RCC 7860 (cell line): ENCODE data around the gene PKNOX2.

Experiments used
- DNase-seq: peaks from one replicate; pipeline ENCODE4 v3.0.0-alpha.2; 2015; ENCODE audit warnings: low spot score
- FAIRE-seq: peaks from 2 replicates; lab custom pipeline; 2012; peaks lifted over from hg19 to GRCh38; lab: Jason Lieb, UNC

The PKNOX2 gene

DNA sequence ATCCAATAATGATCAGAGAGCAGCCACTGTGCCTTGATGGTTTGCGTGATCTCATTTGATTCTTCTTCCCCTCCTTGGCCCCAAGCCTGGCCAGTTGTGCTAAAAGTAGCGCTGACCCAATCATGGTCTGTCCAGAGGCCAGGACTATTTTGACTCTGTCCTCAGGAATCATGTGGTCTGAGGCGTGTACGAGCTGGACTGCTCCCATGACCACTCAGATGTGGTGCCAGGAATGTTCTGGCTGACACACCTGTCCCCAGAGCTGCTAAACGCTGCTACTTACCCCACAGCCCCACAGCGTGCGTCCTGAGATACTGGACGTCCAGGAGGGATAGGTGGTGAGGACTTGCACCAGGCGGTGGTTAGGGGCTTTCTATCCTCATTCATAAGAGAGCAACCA lies 261.1 kb downstream of the PKNOX2 start:
- no peak for FAIRE-seq

DNA sequence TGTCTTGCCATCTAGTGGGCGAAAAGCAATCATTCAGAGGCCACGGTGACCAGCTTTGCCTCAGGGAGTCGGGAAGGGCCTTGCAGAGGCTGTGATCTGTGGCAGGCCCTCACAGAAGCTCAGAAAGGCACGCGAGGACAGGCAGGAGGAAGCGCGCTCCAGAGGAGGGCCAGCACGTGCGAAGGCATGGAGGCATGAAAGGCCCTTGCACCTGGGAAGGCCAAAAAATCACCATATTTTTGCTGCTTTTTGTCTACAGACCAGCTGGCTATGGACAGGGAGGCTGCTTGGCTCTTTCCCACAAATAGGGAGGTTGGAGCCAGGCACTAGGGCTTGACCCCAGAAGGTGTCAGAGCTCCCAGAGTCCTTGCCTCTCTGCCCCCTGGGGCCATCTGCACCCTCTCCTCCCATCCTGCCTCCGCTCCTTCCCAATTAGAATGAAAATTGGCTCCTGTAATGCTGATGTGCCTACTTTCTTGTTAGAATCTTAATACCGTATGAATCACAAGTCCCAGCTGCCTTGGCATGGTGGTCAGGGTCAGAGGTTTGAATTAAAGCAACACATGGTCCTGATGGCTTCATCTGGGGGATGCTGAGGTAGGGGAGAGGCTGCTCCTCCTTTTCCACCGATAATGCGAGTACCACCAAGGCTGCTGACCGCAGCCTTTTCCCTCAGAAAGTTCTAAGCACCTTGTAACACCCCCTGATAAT lies 262.4 kb downstream of the PKNOX2 start:
- FAIRE-seq (no peak), DNase-seq (no peak)

More for the DNA sequence above, 261.1 kb downstream of the PKNOX2 start:
- no peak for DNase-seq

DNA sequence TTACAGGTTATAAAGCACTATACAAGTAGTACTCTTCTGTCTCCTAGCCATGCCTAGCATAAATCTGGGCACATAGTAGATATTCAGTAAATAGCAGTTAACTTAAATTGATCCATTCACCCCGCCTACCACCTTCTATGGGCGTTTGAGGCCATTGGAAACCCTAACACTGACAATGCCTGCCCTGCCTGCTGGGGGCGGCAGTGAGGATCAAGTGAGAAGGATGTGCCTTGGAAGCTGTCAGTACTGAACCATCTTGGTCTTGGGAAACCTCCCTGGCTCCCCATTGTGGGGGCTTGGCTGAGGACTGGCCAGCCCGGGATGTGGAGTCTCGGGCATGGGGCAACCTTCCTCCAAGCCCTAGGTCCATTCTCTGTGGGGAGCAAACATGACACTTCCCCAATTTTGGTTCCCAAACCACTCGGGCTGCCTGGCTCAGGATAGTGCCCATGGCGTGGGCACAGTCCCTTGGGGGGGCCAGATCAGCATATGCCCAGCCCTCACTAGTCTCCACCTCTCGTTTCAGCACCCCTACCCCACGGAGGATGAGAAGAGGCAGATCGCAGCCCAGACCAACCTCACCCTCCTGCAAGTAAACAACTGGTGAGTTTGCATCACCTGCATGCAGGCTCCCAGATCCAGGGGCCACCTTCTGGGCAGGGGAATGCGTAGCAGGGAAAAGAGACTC lies 264.1 kb downstream of the PKNOX2 start:
- no peak for FAIRE-seq
- DNase-seq, result no peak

DNA sequence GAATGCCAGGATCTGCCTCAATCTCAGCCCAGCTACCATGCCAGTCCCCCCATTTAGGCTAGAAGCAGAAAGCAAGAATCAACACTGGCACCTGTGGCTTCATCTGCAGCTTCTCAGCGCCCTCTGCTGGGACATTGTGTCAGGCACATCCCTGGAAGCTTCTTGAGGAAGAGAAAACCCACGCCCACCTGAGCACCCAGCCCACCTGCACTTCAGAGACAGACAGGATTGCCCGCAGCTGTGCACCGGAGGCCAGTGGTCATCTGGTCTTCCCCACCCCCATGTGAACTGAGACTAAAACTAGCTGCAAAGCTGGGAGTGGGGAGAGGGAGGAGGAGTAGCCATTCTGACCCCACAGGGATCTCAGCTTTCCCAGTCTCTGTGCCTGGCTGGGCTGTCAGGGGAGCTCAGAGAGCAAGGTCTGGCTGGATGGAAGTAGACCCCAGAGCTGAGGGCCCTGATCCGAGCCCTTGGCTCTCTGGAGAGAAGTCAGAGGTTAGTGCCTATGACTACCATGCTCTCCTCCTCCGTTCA lies 264.7 kb downstream of the PKNOX2 start:
- DNase-seq (no peak), FAIRE-seq (no peak)

DNA sequence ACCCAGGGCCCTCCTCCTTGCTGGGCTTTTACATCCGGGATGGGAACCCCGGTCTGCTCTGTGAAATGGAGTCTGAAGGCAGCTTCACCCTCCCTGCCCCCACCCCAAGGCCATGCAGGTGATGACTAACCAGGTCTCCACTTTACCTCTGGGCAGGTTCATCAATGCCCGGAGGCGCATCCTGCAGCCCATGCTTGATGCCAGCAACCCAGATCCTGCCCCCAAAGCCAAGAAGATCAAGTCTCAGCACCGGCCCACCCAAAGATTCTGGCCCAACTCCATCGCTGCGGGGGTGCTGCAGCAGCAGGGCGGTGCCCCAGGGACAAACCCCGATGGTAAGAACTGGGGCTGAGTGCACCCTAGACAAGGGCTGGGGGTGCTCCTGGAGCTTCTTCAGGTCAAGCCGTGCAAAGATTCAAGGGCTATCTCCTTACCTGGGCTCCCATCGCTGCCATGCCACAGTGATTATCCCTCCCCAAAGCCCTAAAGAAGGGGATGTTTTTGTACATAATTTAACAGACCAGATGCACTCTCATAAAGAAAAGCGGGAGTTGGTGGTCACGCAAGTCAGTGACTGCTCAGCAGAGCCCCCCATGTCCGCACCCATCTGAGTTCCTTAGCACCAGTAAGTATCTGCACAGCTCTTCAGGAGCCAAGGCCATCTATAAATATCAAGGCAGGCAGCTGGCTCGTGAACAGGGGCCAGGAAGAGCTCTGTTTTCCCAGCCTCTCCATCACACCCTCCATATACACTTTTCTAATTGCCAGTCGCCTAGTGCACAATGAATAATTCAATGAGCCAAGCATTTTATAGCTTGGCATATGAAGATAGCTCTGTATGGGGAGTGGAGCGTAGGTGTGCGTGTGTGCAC lies 265.5 kb downstream of the PKNOX2 start:
- DNase-seq, result no peak
- no peak for FAIRE-seq

DNA sequence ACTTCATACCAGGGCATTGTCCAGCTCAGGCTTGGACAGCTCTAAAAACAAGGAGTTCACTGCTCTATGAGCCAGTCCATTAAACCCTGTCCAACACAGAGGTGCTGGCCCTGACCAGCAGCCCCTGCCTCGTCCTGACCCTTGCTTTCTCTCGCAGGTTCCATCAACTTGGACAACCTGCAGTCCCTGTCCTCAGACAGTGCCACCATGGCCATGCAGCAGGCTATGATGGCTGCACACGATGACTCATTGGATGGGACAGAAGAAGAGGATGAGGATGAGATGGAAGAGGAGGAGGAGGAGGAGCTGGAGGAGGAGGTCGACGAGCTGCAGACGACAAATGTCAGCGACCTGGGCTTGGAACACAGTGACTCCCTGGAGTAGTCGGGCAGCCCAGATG lies 266.5 kb downstream of the PKNOX2 start:
- FAIRE-seq (no peak), DNase-seq (no peak)

DNA sequence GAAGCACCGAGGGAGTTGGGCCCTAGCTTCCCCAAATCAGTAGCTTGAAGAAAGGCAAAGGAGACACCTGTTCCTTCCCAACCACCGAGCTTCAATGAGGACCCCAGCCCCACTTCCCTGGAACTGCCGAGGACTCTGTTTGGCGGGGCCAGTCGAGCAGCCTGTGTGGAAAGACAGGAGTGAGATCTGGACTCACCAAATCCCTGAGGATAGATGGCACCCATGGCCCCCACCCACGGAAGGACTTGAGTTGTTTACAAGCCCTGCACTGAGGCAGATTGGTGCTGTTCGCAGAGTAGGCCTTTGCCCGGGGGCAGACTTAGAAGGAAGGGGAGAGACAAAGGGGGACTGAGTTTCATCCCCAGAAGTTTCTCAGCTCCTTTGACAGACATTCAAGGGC lies 266.9 kb downstream of the PKNOX2 start:
- DNase-seq (no peak), FAIRE-seq (no peak)

DNA sequence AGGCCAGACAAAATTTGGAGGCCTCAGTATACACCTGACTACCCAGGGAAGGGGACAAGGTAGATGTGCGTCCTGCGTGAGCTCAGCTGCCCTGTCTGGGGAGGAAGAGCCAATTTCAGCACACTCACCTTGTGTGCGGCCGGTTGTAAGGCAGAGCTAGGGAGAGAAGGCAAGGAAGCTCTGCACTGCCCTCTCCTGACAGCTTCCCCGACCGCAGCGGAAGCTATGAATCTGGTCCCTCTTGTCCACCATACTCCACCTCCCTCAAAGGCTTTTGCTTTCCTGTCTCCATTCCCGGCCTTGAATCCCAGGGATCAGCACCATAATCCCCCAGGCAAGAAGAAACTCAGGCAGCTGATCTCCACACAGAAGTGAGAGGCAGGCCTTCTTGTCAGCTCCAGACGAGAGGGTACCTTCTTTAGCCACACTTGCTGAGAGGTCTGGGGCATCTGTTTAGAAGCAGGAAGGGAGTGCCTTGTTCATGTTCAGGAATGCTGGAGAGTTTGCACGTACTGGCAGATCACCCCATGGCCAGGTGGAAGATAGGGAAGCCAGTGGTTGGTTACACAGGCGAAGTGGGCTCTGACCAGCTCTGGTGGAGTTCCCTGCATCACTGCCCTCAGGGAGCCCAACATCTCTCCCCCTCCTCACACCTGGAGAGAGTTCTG lies 269.0 kb downstream of the PKNOX2 start:
- DNase-seq (no peak), FAIRE-seq (no peak)

DNA sequence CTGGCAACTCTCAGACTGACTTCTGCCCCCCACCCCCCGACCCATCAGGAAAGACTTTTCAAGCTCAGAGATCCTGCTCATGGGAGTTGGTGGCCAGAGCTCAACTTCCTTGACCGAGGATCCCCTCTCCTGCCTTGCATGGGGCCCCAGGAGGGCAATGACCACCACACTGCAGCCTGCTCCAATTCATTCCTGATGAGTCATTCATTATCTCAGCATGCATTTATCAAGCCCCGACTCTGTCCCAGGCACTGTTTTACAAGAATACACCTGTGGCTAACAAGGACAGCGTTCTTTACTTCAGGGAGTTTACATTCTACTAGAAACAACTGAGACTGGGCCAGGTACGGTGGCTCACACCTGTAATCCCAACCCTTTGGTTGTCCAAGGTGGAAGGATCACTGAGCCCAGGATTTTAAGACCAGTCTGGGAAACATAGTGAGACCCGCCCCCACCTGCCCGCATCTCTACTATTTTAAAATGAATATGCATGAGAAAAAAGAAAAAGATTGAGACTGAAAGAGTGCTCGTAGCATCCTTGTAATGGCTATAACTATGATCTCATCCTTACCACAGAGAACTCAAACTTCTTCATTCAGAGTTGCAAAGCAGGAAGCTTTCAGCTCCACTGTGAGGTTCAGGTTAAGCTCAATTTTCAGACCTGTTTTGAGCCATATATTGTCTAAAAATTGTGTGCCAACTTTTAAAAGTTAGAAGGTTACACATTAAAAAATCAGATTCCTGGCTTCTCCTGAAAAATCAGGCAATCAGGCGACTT lies 271.1 kb downstream of the PKNOX2 start:
- no peak for DNase-seq
- FAIRE-seq, result no peak

DNA sequence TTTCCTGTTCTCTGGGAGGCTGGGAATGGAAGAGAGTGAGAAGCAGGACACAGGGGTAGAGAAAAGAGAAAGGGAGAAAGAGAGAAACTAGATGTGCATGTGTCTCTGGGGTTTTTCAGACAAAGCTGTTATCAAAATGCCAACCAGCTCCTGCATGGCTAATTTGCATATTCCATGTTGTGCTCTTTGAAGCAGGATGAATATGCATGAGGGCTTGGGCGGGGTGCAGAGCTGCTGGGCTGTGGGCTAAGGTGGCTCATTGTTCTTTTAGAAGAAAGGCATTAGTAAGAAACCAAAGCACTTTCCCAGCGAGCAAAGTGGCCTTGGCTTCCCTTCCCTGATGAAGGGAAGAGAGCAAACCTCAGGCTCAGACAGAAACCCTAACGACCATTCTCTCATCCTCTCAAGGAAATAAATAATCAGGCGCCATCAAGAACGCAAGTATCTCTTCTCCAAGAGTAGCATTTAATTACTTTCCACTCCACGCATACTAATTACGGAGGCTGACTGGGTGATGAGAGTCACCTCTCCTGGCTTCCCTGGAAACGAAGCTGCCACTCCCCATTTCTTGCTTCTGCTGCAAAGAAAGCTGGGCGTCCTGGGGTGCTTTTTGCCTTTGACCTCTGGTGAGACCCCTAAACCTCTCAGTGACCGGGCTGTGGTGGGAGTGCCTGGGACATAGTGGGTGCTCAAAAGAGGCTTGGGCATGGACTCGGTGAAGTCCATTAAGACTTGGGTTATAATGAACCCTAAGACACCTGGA lies 277.3 kb downstream of the PKNOX2 start:
- DNase-seq, result no peak
- FAIRE-seq, result no peak

DNA sequence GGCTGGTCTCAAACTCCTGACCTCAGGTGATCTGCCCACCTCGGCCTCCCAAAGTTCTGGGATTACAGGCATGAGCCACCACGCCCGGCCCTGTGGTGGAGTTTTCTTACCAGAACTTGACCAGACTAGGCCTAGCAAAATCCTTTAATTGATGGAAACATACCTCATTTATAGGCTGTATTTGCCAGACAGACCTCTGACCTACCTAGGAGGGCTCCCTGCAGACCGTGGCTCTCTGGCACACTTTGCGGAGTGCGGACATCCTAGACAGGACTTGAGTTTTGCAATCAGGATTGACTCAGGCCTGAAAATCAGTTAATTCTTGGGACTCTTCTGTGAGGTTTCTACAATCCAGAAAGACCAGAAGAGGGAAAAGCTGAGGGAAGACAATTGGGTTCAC lies 278.4 kb downstream of the PKNOX2 start:
- DNase-seq, result no peak

DNA sequence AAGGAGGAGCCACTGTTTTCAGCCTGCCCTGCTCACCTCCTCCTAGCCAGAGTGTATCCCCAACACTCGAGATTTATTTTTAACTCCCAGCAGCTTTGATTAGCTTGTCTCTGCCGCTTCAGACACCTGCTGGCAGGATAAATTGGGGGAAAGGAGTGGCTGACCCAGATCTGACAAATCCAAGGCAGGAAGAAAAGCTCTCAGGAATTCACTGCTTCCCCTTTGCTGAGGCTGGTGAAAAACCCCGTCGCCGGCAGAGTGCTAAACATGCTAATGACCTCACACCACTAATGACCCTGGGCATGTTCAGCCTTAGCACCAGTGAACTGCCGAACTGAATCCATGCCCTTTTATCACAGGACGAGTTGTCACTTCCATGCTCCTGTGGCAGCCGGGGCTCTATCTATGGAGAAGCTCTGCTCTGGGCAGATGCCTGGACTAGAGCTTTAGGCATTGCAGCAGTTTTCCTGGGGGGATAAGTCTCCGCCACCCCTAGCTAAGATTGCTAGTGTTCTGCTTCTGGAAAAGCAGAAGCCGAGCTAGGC lies 279.3 kb downstream of the PKNOX2 start:
- FAIRE-seq, result no peak

More for the DNA sequence above, 278.4 kb downstream of the PKNOX2 start:
- no peak for FAIRE-seq

DNA sequence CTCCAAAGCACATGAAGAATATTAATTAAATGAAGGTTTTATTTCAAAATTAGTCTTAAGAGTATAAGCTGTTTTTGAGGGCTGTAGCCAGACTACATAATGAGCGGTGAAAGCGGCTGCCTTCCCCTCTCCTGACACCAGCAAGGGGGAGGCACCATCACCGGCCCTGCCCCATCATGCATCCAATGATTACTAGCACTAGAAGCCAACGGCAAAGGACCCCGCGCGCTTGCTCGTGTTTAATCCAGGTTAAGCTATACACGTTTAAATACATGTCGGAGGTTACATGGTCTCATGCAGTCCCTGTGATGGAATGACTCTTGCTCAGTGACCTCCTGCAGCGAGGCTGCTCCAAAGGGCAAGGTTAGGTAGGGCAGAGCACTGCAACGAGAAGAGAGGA lies 281.2 kb downstream of the PKNOX2 start:
- no peak for FAIRE-seq
- DNase-seq, result no peak

More for the DNA sequence above, 279.3 kb downstream of the PKNOX2 start:
- DNase-seq, result no peak

DNA sequence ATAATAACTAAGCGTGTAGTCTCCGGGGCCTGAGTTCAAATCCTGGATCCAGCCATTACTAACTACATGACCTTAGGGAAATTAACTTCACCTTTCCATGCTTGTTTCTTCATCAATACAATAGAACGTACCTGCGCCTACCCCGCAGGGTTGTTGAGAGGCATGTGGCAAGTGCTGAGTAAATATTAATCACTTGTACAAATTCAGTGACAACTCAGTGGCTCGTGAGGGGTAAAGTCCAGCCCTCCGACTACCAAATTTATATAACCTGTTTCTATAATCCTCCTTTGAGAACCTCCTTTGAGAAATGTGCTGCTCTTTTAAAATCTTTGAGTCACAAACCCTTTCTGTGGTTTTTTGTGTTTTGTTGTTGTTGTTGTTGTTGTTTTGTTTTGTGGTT lies 281.7 kb downstream of the PKNOX2 start:
- no peak for DNase-seq

DNA sequence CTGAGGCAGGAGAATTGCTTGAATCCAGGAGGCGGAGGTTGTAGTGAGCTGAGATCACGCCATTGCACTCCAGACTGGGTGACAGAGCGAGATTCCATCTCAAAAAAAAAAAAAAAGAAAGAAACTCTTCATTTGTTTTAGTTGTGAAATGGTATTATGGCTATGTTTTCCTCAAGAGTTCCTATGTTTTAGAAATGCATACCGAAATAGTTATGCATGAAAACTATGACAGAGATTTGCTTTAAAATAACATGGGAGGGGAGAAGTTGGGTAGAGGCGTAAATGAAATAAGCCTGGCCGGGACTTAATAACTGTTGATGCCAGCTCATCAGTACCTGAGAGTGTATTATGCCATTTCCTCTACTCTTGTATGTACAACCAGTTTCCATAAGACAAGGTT lies 283.2 kb downstream of the PKNOX2 start:
- no peak for FAIRE-seq

More for the DNA sequence above, 281.7 kb downstream of the PKNOX2 start:
- FAIRE-seq, result no peak

DNA sequence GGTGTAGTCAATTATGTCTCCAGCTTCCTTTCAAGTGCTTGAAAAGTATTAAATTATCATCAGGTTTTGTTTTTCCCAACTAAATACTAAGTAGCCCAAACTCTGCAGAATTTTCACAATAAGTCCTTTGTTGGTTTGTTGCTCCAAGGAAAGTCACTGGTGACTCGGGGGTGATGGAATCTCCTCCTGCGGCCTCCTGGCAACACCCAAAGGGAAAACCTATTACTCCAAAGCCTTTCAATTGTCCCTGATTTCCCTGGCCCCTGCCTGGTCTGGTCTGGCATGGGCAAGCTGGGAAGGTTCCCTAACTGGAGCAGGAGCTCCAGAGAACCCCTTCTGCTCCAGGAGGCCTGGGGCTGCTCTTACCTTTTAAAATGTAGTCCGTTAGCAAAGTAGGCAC lies 283.6 kb downstream of the PKNOX2 start:
- FAIRE-seq (no peak), DNase-seq (no peak)

More for the DNA sequence above, 283.2 kb downstream of the PKNOX2 start:
- no peak for DNase-seq

DNA sequence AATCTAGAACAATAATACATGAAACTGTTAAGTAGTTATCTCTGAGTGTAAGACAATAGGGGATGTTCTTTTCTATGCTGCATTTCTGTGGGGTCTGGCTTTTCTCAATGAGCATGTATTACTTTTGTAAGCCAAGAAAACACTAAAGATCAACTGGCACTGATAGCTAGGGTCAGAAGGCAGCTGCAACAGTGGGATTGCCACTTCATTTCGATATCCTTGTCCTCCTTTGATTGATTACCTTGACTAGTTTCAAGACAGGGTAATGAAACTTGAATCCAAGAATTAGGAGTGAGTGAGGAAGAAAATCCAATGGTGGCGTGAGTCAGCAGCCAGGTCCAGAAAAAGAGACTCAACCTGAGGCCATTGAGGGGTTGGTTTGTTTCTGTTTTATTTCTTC lies 285.0 kb downstream of the PKNOX2 start:
- no peak for DNase-seq
- no peak for FAIRE-seq

DNA sequence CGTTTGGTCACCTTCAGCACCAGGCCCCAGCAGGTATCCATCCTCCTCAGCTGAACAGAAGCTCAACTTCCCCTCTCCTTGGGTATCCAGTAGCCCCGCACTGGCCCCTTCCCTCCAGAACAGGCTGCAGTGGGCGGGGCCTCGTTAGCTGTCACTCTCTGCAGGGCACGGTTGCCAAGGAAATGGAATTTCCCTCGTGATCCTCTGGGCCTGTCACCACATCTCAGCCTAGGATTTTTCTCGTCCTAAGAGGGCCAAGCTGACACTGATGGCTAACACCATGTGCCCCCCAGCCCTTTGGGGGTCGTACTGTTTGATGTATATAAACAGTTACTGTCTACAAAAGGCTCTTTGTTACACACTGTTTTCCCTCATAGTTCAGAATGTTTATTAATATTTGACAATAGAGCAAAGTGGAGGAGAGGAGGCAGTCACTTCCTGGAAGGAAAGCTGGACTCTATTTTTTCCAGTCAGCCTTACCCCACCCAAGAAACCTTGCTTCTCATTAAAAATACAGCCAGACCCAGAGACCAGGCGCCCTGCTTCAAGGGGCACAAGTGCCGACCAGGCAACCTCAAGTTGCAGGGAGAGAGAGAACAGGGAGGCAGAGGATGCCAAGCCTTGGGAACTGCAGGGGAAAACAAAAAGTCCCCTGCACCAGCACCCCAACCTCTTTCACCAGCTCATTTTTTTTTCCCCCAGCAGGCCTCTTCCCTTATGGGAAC lies 287.0 kb downstream of the PKNOX2 start:
- FAIRE-seq, result no peak
- no peak for DNase-seq
